ENCODE data around the gene PRDM2. TPM values are rescaled to one million over a fixed set of nuclear protein-coding genes. Genes with fewer than 3 reads are reported as not detected.
A peak's percentile ranks its signal among the peaks of the same experiment; 100 is the strongest.

The PRDM2 gene
- total RNA-seq, 1 donor from 2014 or later = 10.7 TPM

DNA sequence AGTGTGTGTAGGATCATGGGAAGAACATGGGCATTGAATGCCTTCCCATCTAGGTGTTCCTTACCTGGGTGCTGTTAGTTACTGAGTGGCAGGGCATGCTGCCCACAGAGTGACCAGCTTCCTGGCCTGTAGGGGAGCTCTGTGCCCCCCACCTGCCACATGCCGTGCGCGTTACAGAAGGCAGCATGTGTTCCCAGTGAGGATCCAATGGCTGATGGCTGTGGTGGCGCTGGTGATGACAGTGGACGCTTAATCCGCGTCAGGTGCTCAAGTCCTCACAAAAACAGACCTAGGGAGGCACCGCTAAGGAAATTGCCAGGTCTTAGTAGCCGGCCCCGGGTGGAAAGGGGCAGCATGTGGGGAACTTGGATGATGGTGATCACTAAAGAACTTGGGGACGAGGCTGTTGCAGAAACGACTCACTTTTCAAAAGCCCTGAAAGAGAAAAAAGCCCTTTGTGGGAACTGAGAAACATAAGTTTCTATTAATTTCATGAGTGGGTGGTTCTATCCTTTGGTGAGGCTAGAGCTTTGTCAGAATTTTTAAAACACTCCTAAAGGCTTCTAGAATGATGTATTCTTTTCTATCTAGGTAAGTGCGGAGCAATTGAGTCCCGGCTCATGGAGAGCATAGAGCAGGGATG lies 93.2 kb downstream of the PRDM2 start:
- no peak for DNase-seq

DNA sequence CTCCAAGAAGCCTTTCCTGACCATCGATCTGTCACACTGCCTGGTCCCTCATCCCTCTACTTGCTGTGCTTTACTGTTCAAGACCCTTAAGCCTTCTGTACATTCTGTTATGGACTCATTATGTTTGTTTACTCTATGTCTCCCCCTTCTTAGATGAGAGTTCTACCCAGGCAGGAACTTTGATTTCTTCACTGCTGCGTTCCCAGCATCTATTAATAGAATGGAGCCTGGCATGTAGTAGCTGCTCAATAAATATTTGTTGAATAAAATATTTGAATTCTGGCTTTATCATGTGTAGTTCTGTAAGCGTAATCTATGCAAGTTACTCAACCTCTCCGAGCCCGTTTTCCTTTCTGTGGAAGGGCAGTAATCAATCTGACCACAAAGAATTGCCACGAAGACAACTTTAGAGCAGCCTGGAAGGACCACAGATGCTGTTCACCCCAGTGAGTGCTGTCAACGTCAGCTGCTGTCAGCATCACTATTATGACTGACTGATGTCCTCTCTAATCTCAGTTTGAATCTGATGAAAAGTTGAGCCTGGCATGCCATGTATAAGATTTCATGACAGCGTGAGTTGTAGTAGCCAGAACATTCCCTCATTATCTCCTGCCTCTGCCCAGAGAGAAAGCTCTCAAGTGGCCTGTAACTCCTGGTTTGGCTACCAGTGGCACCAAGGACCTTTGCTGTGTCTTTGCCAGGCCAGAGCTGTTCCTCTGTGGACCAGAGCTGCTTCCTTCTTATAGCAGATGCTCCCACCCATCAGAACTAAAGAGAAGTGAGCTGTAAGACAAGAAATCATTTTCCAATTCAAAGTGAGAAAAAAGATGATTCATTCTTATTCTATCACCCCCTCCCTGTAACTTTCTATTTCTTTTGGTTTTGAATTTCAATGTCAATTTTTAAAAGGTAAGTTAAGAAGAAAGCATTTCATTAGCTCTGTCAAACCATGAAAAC lies 94.5 kb downstream of the PRDM2 start:
- DNase-seq = no peak

DNA sequence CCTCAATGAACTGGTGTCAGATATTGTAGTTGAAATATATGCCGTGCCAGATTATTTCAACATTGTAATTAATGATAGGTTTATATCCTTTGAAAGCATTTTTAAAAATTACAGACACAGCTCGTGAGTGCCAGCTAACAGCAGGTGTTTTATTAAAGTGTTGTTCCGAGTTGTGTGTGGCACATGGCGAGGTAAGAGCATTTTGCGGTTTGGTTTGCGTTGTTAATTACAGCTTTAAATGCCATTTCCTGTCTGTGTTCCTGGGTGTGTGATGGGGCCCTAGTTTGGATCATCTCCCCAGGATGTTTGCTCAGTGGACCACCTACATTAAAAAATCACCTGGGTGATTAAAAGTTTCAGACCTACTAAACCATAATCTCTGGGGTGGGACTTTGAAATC lies 97.4 kb downstream of the PRDM2 start:
- DNase-seq = no peak

DNA sequence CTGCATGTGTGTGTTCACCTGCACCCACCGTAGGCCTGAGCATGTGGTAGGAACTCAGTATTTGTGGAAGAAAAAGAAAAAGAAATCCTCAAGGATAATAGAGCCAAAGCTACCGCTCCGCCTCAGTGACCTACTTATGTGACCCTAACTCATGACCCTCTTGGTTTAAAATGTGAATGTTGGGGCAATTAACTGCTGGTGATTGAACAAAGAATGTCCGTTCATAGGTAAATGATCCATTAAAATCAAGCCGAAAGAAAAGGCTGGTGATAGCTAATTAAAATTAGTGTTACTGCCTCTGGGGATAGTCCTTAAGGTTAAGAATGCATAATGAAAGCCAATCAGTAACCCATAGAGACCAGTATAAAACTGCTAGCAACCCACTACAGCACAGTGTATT lies 98.1 kb downstream of the PRDM2 start:
- no peak for DNase-seq

DNA sequence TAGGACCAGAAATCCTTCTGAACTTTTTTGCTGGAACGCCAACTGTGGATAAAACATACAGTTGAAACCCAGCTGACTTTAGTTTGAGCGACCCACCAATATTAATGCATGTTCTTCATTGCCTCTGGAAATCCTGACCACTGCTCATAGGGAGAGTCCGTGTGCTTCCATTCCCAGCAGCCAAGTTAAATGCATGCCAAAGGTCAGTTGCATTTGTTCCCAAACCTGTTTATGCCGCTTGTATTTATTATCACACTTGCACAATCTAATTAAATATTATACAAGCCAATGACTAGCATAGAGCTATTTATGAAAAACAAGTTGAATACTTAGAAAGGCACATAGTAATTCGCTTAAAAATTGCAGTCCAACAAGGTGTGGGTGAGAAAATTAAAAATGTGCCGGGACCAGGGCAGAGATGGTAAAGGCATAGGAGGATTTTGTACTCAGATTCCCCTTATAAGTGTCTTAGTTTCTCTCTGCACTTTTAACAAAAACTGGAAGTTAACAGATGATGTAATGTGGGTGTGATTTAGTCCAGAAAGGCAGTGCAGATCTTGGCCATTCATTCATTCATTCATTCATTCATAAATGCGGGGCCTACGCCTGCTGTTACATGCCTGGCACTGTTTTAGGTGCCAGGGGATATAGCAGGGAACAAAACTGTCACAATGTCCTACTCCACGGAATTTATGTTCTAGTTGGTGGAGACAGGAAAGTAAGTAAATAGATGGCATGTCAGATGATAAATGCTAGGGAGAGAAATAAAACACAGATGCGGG lies 99.7 kb downstream of the PRDM2 start:
- DNase-seq = no peak

DNA sequence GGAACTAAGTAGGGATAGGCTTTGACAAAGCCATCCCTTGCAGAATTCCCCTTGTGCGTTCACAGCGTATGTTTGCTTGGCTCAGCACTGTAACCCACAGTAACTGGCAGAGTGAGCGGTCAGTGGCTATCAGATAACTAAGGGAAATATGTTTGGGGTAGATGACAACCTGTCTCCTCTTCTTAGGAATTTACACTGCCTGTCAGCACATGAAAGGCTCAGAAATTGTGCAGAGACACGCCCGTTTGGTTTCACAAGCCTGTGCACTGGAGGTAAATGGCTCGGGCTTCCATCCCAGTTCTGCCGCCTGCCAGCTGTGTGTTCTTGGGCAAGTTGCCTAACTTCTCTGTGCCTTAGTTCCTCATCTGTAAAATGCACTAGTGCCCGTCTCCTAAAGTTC lies 101.2 kb downstream of the PRDM2 start:
- no peak for DNase-seq

DNA sequence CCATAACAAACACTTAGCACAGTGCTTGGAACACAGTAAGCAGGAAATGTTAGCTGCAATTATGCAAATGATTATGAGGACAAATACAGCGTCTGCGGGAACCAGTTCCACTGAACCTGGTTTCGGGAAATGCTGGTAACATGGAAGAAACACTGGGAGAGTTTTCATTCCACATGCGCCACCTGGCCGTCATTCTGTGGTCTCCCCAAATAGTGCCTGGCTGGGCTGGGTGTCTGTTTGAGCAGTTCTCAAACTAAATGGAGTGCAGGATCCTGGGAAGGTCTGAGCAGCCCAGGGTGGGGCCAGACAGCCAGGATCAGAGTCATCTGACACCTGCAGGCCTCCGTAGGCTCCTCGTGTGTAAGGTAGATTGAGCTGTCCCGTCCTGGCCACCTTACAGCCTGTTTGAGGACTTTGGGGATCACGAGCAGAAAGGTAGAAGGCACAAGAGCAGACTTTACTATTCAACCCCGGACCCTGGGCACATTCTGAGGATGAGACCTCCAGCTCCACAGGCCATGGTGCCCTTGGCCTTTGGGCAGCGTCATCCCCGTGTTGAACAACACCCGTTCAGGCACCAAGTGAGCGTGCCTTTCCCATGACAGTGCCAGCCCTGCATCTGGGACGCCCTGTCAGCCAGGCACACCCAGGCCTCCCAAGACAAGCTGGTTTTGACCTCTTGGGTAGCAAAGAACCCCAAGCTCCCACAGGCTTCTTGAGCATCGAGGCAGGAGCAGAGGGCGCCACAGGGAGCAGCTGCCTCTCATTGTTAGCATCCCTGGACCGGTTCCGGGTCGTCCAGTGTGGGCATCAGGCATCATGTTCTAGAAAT lies 101.9 kb downstream of the PRDM2 start:
- DNase-seq = no peak

DNA sequence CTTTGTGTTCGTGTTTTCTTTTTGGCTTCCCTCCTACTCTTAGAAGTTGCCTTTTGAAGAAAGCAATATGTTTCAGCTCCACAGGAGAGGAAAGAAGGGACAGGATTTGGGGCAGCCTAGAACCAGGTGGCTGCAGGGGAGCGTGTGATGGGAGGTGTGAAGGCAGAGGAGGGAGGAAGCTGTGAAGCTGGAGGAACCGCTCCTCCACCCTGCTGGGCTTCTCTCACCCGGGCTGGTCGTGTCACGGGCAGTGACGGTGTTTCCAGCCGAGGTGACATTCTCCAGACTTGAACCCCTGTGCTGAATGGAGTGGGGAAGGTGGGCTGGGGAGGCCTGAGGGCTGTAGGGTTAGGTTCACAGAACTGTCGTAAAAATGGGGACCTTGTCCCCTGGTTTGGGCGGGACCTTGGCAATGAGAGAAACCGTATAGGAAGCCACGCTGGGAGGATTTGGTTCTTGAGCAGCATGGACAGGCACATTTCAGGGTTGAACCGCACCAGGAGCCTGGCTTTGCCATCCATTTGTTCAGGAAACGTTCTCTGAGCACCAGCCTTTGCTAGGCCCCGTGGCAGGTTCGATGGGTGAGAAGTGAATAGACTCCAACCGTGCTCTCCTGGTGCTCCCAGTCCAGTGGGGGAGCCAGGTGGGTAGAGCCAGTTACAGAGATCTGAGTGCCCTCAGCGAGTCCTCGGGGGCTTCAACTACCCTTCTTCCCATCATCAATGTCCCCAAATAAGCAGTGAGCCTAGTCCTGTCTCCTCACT lies 103.0 kb downstream of the PRDM2 start:
- no peak for DNase-seq

DNA sequence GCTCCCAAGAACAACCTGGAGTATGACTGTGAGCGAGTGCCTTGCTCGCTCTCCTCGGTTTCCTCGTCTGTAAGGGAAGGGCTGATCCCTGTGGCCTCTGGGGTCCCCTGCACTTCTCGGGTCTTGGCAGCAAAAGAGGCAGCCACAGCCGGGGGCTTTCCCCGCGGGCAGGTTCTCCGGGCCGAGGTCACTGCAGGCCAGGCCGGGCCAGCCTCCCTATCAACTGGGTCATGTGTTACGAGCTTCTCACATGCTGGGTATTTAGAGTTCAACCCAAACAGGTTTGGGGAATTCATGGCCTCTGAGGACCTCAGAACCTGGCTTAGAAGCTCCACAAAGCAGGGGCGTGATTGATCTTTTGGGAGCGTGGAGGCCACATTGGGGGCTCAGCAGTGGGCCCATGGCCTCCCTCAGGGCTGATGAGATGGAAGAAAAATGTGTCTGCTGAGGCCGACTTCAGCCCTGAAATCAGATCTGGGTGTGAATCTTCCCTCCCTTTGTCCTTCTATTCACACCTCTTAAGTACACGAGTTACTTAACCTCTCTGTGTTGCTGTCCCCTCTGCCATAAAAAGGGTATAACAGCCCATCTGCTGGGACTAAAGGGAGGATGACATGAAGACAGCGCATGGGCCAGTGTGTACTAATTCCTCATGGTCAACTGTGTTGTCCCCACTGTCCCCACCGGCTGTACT lies 103.7 kb downstream of the PRDM2 start:
- DNase-seq = no peak

DNA sequence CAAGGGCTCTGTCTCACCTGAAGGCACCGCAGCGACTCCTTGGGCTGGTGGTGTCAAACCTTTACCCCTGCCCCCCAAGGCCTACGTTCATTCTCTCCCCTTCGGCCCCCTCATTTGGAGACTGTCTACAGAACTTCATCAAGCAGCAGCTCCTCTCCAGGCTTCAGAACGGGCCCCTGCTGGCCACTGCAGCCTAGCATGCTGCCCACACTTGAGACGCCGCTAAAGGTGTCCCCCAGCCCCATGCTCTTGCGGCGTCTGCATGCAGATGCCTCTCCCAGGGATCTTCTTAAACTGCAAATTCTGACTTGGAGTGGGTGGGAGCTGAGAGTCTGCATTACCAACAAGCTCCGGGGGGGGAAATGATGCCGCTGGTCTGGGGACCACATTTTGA lies 104.2 kb downstream of the PRDM2 start:
- no peak for DNase-seq

DNA sequence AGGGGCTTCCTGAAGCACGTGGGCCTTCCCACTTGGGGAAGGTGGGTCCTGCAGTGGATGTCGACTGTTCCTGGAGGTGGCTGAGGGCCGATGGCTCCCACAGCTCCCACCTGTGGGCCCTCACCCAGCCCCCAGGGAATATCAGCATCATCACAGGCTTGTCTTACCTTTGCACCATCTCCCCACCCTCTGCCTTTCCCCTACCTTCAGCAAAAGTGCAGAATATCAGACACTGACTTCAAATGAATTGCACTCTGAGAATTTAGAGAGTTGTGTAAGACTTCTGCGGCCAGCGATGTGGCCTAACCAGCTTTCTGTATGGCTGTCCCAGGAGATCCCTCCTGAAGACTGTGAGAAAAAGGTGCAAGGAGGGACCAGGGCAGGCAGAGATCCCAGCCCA lies 105.4 kb downstream of the PRDM2 start:
- no peak for DNase-seq

DNA sequence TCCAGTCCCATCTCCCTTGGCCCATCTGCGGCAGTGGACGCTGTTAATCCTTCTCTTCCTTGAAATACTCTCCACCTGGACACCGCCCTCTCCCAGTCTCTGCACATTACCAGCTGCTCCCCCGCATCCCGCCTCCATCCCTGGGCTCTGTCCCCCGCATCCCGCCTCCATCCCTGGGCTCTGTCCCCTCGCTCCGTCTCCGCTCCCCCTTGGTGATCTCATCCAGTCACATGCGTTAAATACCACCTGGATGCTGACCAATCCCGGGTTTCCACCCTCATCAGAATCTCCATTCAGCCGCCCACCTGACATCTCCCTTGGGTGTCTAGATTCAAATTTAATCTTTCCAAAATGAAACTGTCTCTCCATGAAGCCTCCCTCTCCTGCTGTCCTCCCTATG lies 106.1 kb downstream of the PRDM2 start:
- DNase-seq = no peak

DNA sequence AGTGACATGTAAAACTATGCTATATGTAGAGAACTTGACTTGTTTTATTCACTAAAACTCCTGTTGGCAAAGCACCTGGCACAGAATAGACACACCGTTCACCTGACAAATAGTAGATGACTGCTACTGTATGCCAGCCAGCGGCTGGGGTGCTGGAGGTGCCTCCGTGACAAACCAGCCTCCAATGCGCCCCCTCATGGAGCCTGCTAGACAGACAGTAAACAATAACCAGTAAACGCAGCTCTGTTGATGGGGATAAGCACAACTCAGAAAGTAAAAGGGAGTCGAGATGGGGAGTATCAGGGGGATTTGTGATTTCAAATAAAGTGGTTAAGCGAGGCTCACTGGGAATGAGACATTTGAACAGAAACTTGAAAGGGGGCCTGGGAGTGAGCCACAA lies 107.2 kb downstream of the PRDM2 start:
- peak; percentile 48 for DNase-seq

DNA sequence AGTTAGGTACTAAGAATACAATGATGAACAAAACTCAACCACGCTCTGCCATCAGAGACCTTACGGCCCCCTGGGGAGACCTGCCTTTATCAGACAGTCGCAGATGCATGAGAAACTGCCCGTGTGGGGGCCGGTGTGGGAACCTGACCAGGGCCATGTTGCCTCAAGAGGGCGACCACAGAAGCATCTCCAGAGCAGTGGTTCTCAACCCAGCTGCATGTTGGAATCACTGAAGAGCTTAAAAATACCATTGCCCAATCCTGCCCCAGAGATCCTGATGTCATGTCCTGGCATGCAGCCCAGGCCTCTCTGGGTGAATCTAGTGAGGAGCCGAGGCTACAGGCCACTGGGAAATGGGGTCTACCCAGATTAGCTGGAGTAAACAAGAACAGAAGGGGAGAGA lies 108.7 kb downstream of the PRDM2 start:
- no peak for DNase-seq

DNA sequence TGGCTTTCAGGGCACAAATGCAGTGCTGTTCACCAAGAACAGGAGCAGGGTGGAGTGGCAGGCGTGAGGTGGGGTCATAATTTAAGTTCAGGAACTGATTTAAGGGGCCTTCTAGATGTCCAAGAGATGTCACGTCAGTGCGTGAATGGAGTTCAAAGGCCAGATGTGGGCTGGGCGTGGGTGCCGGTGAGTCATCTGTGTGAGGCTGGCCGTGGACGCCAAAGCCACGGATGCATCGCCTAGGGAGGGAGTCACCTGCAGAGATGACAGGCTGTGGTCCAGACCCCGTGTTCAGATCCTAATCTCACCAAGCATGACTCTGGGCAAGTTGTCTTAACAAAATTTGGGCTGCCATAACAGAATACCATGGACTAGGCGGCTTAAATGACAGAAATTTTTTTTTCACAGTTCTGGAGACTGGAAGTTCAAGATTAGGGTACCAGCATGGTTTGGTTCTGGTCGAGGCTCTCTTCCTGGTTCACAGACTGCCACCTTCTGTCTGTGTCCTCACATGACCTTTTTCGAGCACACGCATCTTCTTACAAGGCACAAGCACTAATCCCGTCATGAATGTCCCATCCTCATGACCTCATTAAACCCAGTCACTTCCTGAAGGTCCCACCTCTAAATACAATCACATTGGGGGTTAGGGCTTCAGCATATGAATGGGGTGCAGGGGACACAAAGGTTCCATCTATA lies 109.6 kb downstream of the PRDM2 start:
- no peak for DNase-seq

DNA sequence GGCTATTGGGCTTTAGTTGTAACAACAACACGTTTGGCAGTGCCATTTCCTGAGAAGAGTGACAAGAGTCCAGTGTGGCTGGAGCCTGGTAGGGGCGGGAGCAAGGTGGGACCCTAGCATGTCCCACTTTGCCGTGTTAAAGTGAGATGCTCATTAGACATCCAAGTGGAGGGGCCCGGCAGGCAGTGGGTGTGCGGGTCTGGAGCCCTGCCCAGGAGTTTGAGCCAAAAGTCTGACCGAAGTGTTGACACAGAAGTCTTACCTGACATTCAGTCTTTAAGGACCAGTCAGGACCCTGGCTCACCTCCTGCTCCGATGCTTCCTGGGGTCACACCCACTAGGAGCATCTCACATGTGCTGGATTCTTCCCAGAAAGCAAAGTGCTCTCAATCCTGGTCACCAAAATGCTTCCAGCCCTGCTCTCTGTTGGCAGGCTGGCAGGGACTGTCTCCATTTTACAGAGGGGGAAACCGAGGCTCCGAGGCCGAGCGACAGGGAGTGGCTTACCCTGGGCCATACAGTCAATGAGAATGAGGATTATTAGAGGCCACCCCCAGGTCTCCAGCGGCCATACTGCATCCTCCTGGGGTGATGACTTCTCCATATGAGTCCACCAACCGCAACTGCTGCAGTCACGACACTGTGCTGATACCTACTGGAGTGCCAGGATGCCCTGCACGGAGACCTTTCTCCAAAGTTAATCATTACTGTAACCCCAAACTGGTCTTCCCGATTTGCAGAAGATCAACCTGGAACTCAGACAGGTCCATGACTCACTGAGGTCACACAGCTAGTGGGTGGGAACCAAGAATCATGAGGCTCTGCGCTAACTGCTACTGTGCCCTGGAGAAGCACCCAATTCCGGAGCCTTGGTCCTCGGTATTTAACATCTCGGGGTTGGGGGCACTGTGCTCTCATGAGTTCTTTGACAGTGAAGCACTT lies 112.7 kb downstream of the PRDM2 start:
- DNase-seq = no peak

DNA sequence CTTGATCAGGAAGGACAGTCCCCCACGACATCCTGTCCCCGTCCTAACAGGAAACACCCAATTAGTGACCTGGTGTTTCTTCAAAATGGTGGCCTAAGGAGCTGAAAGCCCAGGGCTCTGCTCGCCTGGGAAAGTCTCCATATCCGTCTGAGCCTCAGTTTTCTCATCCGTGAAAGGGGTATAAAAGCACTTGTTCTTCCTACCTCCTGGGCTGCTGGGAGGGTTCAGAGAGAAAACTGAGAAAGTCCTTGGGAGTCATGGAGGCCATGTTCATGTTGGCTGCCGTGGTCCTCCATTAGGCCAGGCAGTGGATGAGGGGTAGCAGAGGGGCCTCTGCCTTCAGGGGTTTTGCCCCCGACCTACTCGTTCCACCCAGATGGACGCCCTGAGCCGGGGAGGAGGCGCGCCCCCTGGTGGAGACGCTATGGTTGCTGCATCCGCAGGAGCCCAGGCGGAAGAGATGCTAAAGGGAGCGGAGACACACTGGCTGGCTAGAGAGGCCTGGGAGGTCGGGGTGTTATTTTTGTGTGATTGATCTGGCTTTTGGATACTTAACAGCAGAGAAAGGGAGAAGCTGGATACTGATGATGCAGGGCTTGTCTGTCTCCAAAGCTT lies 113.5 kb downstream of the PRDM2 start:
- peak; percentile 45 for DNase-seq

DNA sequence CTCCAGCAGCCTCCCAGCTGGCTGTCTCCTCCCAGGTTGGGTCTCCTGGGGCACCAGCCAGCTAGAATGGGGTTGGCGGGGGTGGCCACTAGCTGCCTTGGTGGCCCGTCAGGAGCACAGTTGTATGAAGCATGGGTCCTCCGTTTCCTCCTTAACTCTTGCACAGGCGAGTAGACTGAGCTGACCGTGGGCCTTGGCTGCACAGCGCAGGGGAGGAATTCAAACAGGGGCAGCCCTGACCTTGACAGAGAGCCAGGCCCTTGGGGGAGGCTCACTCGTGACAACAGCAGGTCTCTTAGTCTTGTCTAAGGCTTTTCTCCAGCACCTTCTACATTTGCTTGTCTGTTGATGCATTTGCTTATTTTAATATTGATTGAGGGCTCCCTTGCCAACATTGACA lies 114.1 kb downstream of the PRDM2 start:
- no peak for DNase-seq
